HG02884 (cell line): ENCODE measurements around the gene CCDC6.

ENCODE experiments used
- ATAC-seq: cut with Tn5 transposase; IDR thresholded peaks from one replicate; pipeline ENCODE4 v1.9.1; 2021; ENCODE audit warnings: mild to moderate bottlenecking, moderate library complexity; ENCODE audit not compliant: unreplicated experiment

CCDC6 gene

GRCh38 chr10:59856104-59856503, 50.3 kb downstream of the CCDC6 start:
- ATAC-seq: no peak

GRCh38 chr10:59854571-59854970, 51.8 kb downstream of the CCDC6 start:
- no peak for ATAC-seq

GRCh38 chr10:59852670-59853069, 53.7 kb downstream of the CCDC6 start:
- peak; percentile 71 for ATAC-seq

GRCh38 chr10:59851864-59852263, 54.5 kb downstream of the CCDC6 start:
- no peak for ATAC-seq

- no peak for ATAC-seq
Measured at GRCh38 chr10:59847888-59848287, 58.5 kb downstream of the CCDC6 start.

GRCh38 chr10:59847326-59847725, 59.0 kb downstream of the CCDC6 start:
- ATAC-seq: no peak

- no peak for ATAC-seq
Measured at GRCh38 chr10:59844436-59844835, 61.9 kb downstream of the CCDC6 start.

GRCh38 chr10:59843748-59844147, 62.6 kb downstream of the CCDC6 start:
- no peak for ATAC-seq

- no peak for ATAC-seq
Measured at GRCh38 chr10:59839576-59839975, 66.8 kb downstream of the CCDC6 start.

- no peak for ATAC-seq
Measured at GRCh38 chr10:59838085-59838789, 68.1 kb downstream of the CCDC6 start.

- no peak for ATAC-seq
Measured at GRCh38 chr10:59833810-59834209, 72.5 kb downstream of the CCDC6 start.

GRCh38 chr10:59832506-59832905, 73.8 kb downstream of the CCDC6 start:
- no peak for ATAC-seq

- ATAC-seq: no peak
Measured at GRCh38 chr10:59831658-59832503, 74.5 kb downstream of the CCDC6 start.

GRCh38 chr10:59830601-59831259, 75.6 kb downstream of the CCDC6 start:
- ATAC-seq: no peak

- ATAC-seq: peak; percentile 79
Measured at GRCh38 chr10:59829601-59830000, 76.8 kb downstream of the CCDC6 start.

GRCh38 chr10:59829024-59829423, 77.3 kb downstream of the CCDC6 start:
- no peak for ATAC-seq

GRCh38 chr10:59825932-59826331, 80.4 kb downstream of the CCDC6 start:
- ATAC-seq: no peak

- no peak for ATAC-seq
Measured at GRCh38 chr10:59823751-59824150, 82.6 kb downstream of the CCDC6 start.

GRCh38 chr10:59823111-59823510, 83.2 kb downstream of the CCDC6 start:
- no peak for ATAC-seq

- ATAC-seq: no peak
Measured at GRCh38 chr10:59820471-59820870, 85.9 kb downstream of the CCDC6 start.

- ATAC-seq: no peak
Measured at GRCh38 chr10:59819683-59820082, 86.7 kb downstream of the CCDC6 start.

GRCh38 chr10:59819265-59819664, 87.1 kb downstream of the CCDC6 start:
- no peak for ATAC-seq
